Keratinocyte (primary cell): Measurements from ENCODE around the gene CFAP20.

Experiments
- CTCF ChIP-seq, 3 experiments: IDR thresholded peaks in 1 of 3; conservative IDR thresholded peaks in 1 of 3; optimal IDR thresholded peaks in 1 of 3; 2 replicates in 2 of 3; 3 replicates in 1 of 3; pipeline versions ENCODE3 to v1.5.1; 2011; ENCODE audit warnings: low read length in 3 of 3, mild to moderate bottlenecking in 3 of 3, moderate library complexity in 2 of 3, control low read depth in 1 of 3, inconsistent platforms in 1 of 3; ENCODE audit not compliant: insufficient read depth in 2 of 3; ENCODE audit errors: extremely low read depth in 1 of 3
- EZH2 ChIP-seq: IDR thresholded peaks from one replicate; pipeline ENCODE4 v1.6.1; 2012; ENCODE audit warnings: inconsistent platforms, mild to moderate bottlenecking, low read length, moderate library complexity

- TF ChIP-seq CTCF (optimal IDR thresholded peaks at IDR 0.05 in 1 of 3, IDR thresholded peaks at IDR 0.05 in 1 of 3, conservative IDR thresholded peaks at IDR 0.05 in 1 of 3; ENCODE audit: extremely low read depth in 1 of 3, insufficient read depth in 2 of 3, low read length in 3 of 3) (no peak), EZH2 (no peak)
Measured at GRCh38 chr16:58084635-58085034, 44.5 kb downstream of the CFAP20 start.
